T-cell (primary cell): ENCODE data around the gene MALL. TPM values are rescaled to one million over a fixed set of nuclear protein-coding genes. Genes with fewer than 3 reads are reported as not detected.
A peak's percentile ranks its signal among the peaks of the same experiment; 100 is the strongest.
"Not testable (repeated sequence)": the region's sequence is repeated elsewhere in the genome, so short reads cannot be mapped to it uniquely, and the experiment has no call there.

Experiments
- ATAC-seq, 4 experiments: fragments of 200-7000 bp in 3 of 4; fragments of 150-1000 bp in 1 of 4; cut with Tn5 transposase; replicated peaks in 1 of 4; 1 replicate in 3 of 4; 2 replicates in 1 of 4; pipeline ENCODE4 v1.10.0; 2021; ENCODE audit warnings: moderate library complexity in 3 of 4, mild to moderate bottlenecking in 2 of 4, moderate number of reproducible peaks in 1 of 4
- CTCF ChIA-PET, 2 donors: fragments of 300-600 bp; sonication (Branson Sonifier 250); formaldehyde crosslinking; loops; one replicate each; lab custom pipeline; 2022; ENCODE audit warnings: antibody characterized with exemption in 2 of 2; lab: Charles Lee
- POLR2A ChIA-PET, 2 donors: fragments of 300-600 bp; sonication (Branson Sonifier 250); formaldehyde crosslinking; loops; one replicate each; lab custom pipeline; 2022; ENCODE audit warnings: antibody characterized with exemption in 2 of 2; lab: Charles Lee
- DNase-seq, 35 experiments: peaks; one replicate each; pipeline versions ENCODE4 v3.0.0 to v3.0.0-alpha.2; 2013 to 2023
- H3K27ac ChIP-seq: one replicate; pipeline ENCODE4 v1.5.1; 2013; ENCODE audit warnings: low read length
- H3K27me3 ChIP-seq, 2 experiments: replicated peaks in 1 of 2; 1 replicate in 1 of 2; 2 replicates in 1 of 2; pipeline versions ENCODE4 v1.6.1 to v1.7.0; 2013; ENCODE audit warnings: low read length in 1 of 2, mixed read lengths in 1 of 2; ENCODE audit not compliant: control insufficient read depth in 2 of 2, insufficient read depth in 2 of 2; ENCODE audit errors: extremely low read depth in 1 of 2
- H3K36me3 ChIP-seq, 2 donors: 1 replicate in 1 of 2; 2 replicates in 1 of 2; pipeline versions ENCODE4 v1.6.1 to v1.7.0; 2013; ENCODE audit warnings: low read length in 1 of 2; ENCODE audit not compliant: control insufficient read depth in 2 of 2, insufficient read depth in 1 of 2; ENCODE audit errors: extremely low read depth in 1 of 2
- H3K4me1 ChIP-seq, 2 experiments: 1 replicate in 1 of 2; 2 replicates in 1 of 2; pipeline versions ENCODE4 v1.6.1 to v1.7.0; 2013; ENCODE audit warnings: low read length in 2 of 2, mixed read lengths in 1 of 2; ENCODE audit not compliant: insufficient read depth in 2 of 2, control insufficient read depth in 1 of 2; ENCODE audit errors: extremely low read depth in 1 of 2
- H3K4me3 ChIP-seq, 2 donors: 1 replicate in 1 of 2; 2 replicates in 1 of 2; pipeline versions ENCODE4 v1.5.1 to v1.7.0; 2013; ENCODE audit warnings: mild to moderate bottlenecking in 2 of 2, low read length in 1 of 2, moderate library complexity in 1 of 2; ENCODE audit not compliant: control insufficient read depth in 1 of 2; ENCODE audit errors: extremely low read depth in 1 of 2
- H3K9me3 ChIP-seq: 2 replicates; pipeline ENCODE4 v1.7.0; 2013
- H3K27ac Mint-ChIP-seq, 2 donors: one replicate each; pipeline ENCODE4 v1.8.0; 2020 to 2021; ENCODE audit warnings: mild to moderate bottlenecking in 2 of 2, mixed read lengths in 2 of 2
- H3K27me3 Mint-ChIP-seq, 2 donors: one replicate each; pipeline ENCODE4 v1.8.0; 2021 to 2022; ENCODE audit warnings: mixed read lengths in 2 of 2
- H3K36me3 Mint-ChIP-seq: one replicate; pipeline ENCODE4 v1.8.0; 2021; ENCODE audit warnings: mixed read lengths
- H3K4me1 Mint-ChIP-seq, 3 donors: one replicate each; pipeline ENCODE4 v1.8.0; 2020 to 2022; ENCODE audit warnings: mixed read lengths in 3 of 3, mild to moderate bottlenecking in 1 of 3
- H3K4me3 Mint-ChIP-seq, 3 donors: one replicate each; pipeline ENCODE4 v1.8.0; 2020 to 2022; ENCODE audit warnings: mild to moderate bottlenecking in 3 of 3, mixed read lengths in 3 of 3, moderate library complexity in 3 of 3
- H3K9me3 Mint-ChIP-seq, 3 donors: one replicate each; pipeline ENCODE4 v1.8.0; 2020 to 2022; ENCODE audit warnings: mixed read lengths in 3 of 3
- WGBS: methylation state at CpG from one replicate; pipeline ENCODE4 v1.1.5; 2013; ENCODE audit warnings: missing lambda C conversion rate; ENCODE audit not compliant: insufficient coverage; 5-methylcytosine and 5-hydroxymethylcytosine counted together
- total RNA-seq, 35 experiments: library from RNA in 6 of 35; stranded (reverse) in 6 of 35; fragments of 120-200 nt in 1 of 35; gene quantifications; one replicate each; pipeline versions ENCODE4 v1.2.1 to v1.2.4 and lab custom pipeline; 2013 to 2026

Gene MALL
- total RNA-seq (under 1 TPM in 3 of 5 donors, not detected in 2; 0.39 to 0.57 (median 0.53) TPM), total RNA-seq (lab: John Stamatoyannopoulos, UW) (0 to 0.14 (median 0) reads per million in 29 experiments)
- total RNA-seq (2013): 0.11 TPM

DNA sequence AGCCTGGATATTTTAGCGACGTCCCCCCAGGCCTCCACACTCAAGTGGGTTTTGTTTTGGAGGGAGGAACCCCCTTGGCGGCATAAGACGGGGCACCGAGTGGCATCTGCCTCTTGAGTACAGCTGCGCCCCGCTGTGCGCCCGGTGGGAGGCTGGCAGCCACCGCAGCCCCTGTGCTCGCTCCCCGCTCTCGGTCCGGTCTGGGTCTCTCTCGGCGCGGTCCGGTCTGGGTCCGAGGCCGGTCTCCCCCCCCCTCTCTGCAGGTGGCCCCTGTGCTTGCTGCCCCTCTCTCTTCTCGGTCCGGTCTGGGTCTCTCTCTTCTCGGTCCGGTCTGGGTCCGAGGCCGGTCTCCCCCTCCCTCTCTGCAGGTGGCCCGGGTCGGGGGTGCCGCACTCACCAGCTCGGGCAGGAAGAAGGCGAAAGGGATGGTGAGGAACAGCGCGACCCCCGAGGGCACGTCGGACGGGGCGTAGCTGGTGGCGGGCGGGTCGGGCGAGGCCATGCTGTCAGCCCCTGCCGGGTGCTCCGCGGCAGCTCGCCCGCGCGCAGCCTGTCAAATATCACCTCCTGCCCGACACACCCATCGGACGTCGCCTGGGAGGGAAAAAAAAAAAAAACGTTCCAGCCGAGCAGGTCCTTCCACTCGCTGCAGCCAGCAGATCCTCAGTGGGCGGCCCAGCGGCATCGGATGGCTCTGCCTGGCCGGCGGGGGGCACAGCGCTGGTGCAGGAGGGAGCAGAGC is at the start of gene MALL:
Gene MALL (minus strand): TSS at position 532 of the 742 bp plus-strand sequence. CDS start 30 bp downstream, at position 502.
- H3K4me1 ChIP-seq: no peaks in the 10 kb centered on the region
- 30% methylated on average over 23 of the region's 62 CpGs for WGBS
- peaks cover 0 to 2% (median 0%) of the 10 kb centered on the region in 3 donors for H3K4me1 Mint-ChIP-seq
- no peaks in the 10 kb centered on the region for H3K36me3 Mint-ChIP-seq
- no peak within 1 kb of the TSS for H3K27ac ChIP-seq
- DNase-seq (no peak), ATAC-seq (no peak)
- peaks cover 53 to 58% of the 10 kb centered on the region in 2 donors for H3K27me3 Mint-ChIP-seq
- no peaks in the 10 kb centered on the region for H3K36me3 ChIP-seq
- H3K4me3 Mint-ChIP-seq: peak within 1 kb of the TSS in 1 of 3 donors; percentile 13
- H3K9me3 Mint-ChIP-seq: no peaks in the 10 kb centered on the region
- ChIA-PET POLR2A (no interaction called here), CTCF (no interaction called here)
- no peaks in the 10 kb centered on the region for H3K9me3 ChIP-seq
- peaks cover 2 to 35% of the 10 kb centered on the region in 2 experiments for H3K27me3 ChIP-seq
- H3K4me3 ChIP-seq: peak within 1 kb of the TSS in 1 of 2 donors; percentile 2
- no peak within 1 kb of the TSS for H3K27ac Mint-ChIP-seq

DNA sequence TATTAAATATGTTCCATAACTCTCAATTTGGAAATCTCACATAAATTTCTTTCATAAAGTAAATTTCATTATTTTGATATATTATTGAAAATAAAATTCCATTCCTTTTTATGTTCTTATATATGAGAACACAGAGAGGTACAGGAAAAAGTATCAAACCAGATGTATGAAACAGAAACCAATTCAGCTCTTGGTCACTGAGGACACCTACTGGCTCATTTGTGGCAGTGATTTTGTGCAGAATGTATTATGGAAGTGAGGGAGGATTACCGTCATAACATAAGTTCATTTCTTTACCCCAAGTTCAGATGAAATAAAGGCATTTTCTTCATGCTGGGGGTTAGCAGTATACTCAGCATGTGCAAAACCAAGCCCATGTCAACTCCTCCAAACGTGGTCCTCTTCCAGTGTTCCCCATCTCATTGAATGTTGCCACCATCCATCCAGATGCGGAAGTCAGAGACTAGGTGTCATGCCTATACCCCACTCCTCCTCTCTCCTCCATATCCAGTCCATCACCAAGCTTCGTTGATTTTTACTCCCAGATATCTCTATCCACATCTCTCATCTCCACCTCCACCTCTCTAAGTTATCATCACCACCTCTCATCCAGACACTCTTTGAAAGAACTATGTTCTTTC is 41.7 kb upstream of the MALL start:
- no peak overlapping the region for H3K27ac Mint-ChIP-seq
- ATAC-seq: no peak
- Histone ChIP-seq H3K9me3 (no peaks in the 10 kb centered on the region), H3K4me1 (no peaks in the 10 kb centered on the region), H3K4me3 (no peak overlapping the region), H3K36me3 (no peaks in the 10 kb centered on the region), H3K27me3 (no peaks in the 10 kb centered on the region), H3K27ac (no peak overlapping the region)
- 31% methylated on average over 4 of the region's 4 CpGs for WGBS
- DNase-seq: peak in 4 of 35 experiments; percentile 1 to 49 (median 4)
- peaks cover 5 to 6% (median 5%) of the 10 kb centered on the region in 3 donors for H3K4me1 Mint-ChIP-seq
- H3K36me3 Mint-ChIP-seq: peaks cover 6% of the 10 kb centered on the region
- H3K27me3 Mint-ChIP-seq: peaks cover 0 to 10% of the 10 kb centered on the region in 2 donors
- ChIA-PET CTCF (interaction anchor here (0.6 kb wide), 3 partner anchors 11 to 811 kb away, joined by 3 to 6 read pairs (median 5); no protein-coding TSS in a partner anchor), POLR2A (no interaction called here)
- H3K9me3 Mint-ChIP-seq: peaks cover 0 to 16% (median 7%) of the 10 kb centered on the region in 3 donors
- no peak overlapping the region for H3K4me3 Mint-ChIP-seq

DNA sequence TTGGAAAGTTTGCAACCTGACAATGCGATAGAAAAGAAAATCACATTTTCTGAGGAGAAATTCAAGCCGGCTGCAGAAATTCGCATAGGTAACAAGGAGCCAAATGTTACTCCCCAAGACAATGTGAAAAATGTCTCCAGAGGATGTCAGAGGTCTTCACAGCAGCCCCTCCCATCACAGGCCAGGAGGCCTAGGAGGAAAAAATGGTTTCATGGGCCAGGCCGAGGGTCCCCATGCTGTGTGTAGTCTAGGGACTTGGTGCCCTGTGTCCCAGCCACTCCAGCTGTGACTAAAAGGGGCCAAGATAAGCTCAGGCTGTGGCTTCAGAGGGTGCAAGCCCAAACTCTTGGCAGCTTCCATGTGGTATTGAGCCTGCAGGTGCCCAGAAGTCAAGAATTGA is 39.2 kb upstream of the MALL start:
- H3K27me3 ChIP-seq, H3K36me3 ChIP-seq, ATAC-seq, H3K4me3 Mint-ChIP-seq, H3K27ac ChIP-seq, H3K36me3 Mint-ChIP-seq, H3K27me3 Mint-ChIP-seq, DNase-seq, POLR2A ChIA-PET, H3K4me1 ChIP-seq, H3K27ac Mint-ChIP-seq, H3K4me1 Mint-ChIP-seq, CTCF ChIA-PET, H3K9me3 ChIP-seq, H3K4me3 ChIP-seq: not testable (repeated sequence)
- H3K9me3 Mint-ChIP-seq: peaks cover 0 to 16% (median 7%) of the 10 kb centered on the region in 3 donors
- 82% methylated on average over 1 of the region's 4 CpGs for WGBS

DNA sequence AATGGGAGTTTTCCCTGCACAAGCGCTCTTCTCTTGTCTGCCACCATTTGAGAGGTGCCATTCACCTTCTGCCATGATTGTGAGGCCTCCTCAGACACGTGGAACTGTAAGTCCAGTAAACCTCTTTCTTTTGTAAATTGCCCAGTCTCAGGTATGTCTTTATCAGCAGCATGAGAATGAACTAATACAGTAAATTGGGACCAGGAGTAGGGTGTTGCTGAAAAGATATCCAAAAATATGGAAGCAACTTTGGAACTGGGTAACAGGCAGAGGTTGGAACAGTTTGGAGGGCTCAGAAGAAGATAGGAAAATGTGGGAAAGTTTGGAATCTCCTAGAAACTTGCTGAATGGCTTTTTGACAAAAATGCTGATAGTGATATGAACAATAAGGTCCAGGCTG is 38.6 kb upstream of the MALL start:
- H3K27me3 ChIP-seq, H3K4me1 Mint-ChIP-seq, H3K27ac ChIP-seq, H3K27ac Mint-ChIP-seq, H3K36me3 ChIP-seq, H3K4me3 Mint-ChIP-seq, H3K27me3 Mint-ChIP-seq, H3K9me3 ChIP-seq, H3K36me3 Mint-ChIP-seq, H3K4me3 ChIP-seq, CTCF ChIA-PET, DNase-seq, POLR2A ChIA-PET, H3K4me1 ChIP-seq, ATAC-seq: not testable (repeated sequence)
- peaks cover 0 to 16% (median 7%) of the 10 kb centered on the region in 3 donors for H3K9me3 Mint-ChIP-seq
- 86% methylated on average over 1 of the region's 2 CpGs for WGBS

DNA sequence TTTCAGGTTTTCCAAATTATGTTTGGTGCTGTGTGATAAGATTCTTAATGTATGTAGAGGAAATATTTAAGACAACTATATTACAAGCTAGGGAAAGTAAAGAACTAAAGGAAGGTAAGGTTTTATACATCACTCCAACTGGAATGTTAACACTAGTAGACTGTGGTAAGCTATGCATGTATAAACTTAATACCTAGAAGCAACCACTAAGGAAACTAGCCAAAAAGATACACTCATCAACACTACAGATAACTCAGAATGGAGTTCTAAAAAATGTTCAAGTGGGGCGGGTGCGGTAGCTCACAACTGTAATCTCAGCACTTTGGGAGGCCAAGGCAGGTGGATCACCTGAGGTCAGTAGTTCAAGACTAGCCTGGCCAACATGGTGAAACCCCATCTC is 37.8 kb upstream of the MALL start:
- ATAC-seq (no peak), DNase-seq (no peak)
- Mint-ChIP-seq H3K27ac (no peak overlapping the region), H3K9me3 (peaks cover 0 to 16% (median 7%) of the 10 kb centered on the region in 3 donors), H3K4me1 (peaks cover 5 to 6% (median 5%) of the 10 kb centered on the region in 3 donors), H3K36me3 (peaks cover 6% of the 10 kb centered on the region), H3K4me3 (no peak overlapping the region), H3K27me3 (peaks cover 2 to 9% of the 10 kb centered on the region in 2 donors)
- H3K4me1 ChIP-seq: no peaks in the 10 kb centered on the region
- POLR2A ChIA-PET: no interaction called here
- H3K27me3 ChIP-seq: no peaks in the 10 kb centered on the region
- no peaks in the 10 kb centered on the region for H3K36me3 ChIP-seq
- CTCF ChIA-PET: no interaction called here
- H3K9me3 ChIP-seq: no peaks in the 10 kb centered on the region
- WGBS: no CpG with 5 or more reads among the region's 2 CpGs
- H3K27ac ChIP-seq: no peak overlapping the region
- no peak overlapping the region for H3K4me3 ChIP-seq

DNA sequence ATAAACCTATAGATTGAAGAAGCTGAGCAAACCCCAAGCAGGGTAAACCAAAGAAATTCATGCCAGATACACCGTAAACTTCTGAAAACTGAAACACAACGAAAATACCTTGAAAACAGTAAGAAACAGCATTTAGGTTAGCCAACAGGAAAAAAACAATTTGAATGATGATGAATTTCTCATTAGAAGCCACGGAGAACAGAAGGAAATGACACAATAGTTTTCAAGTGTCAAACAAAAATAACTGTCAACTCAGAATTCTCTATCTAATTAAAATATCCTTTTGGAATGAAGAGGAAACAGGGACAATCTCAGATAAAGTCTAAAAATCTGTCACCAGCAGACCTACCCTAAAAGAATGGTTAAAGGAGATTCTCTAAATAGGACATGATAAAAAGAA is 37.3 kb upstream of the MALL start:
- H3K4me3 Mint-ChIP-seq: no peak overlapping the region
- WGBS: no CpG with 5 or more reads among the region's 3 CpGs
- CTCF ChIA-PET: no interaction called here
- H3K4me1 Mint-ChIP-seq: peaks cover 5 to 6% (median 5%) of the 10 kb centered on the region in 3 donors
- ATAC-seq: no peak
- H3K27ac ChIP-seq: no peak overlapping the region
- DNase-seq: no peak
- no peaks in the 10 kb centered on the region for H3K4me1 ChIP-seq
- H3K9me3 ChIP-seq: no peaks in the 10 kb centered on the region
- no peaks in the 10 kb centered on the region for H3K36me3 ChIP-seq
- H3K4me3 ChIP-seq: no peak overlapping the region
- no peak overlapping the region for H3K27ac Mint-ChIP-seq
- H3K9me3 Mint-ChIP-seq: peaks cover 0 to 19% (median 7%) of the 10 kb centered on the region in 3 donors
- H3K27me3 ChIP-seq: no peaks in the 10 kb centered on the region
- peaks cover 5 to 9% of the 10 kb centered on the region in 2 donors for H3K27me3 Mint-ChIP-seq
- peaks cover 6% of the 10 kb centered on the region for H3K36me3 Mint-ChIP-seq
- POLR2A ChIA-PET: no interaction called here
